GM21423 (cell line): Measurements from ENCODE around the gene ARHGAP28.

Experiments
- ATAC-seq: cut with Tn5 transposase; IDR thresholded peaks from one replicate; pipeline ENCODE4 v1.9.1; 2021; ENCODE audit warnings: mild to moderate bottlenecking, moderate library complexity; ENCODE audit not compliant: unreplicated experiment

The ARHGAP28 gene

GRCh38 chr18:6729247-6730091, at the start of gene ARHGAP28:
Gene ARHGAP28, plus strand, starts transcription at chr18:6729716. Its CDS starts 106 bp downstream, at chr18:6729822.
- peak; percentile 62 for ATAC-seq

GRCh38 chr18:6681331-6681875, 48.1 kb upstream of the ARHGAP28 start:
- no peak for ATAC-seq

- ATAC-seq, result no peak
These were observed 46.9 kb upstream of the ARHGAP28 start for GRCh38 chr18:6682437-6683111.

GRCh38 chr18:6683112-6683876, 46.2 kb upstream of the ARHGAP28 start:
- ATAC-seq, result no peak

GRCh38 chr18:6687676-6688075, 41.8 kb upstream of the ARHGAP28 start:
- ATAC-seq, result no peak

GRCh38 chr18:6708890-6709289, 20.6 kb upstream of the ARHGAP28 start:
- no peak for ATAC-seq

GRCh38 chr18:6711467-6711866, 18.0 kb upstream of the ARHGAP28 start:
- ATAC-seq, result no peak

- no peak for ATAC-seq
These were observed 17.1 kb upstream of the ARHGAP28 start for GRCh38 chr18:6712401-6712800.

- ATAC-seq, result no peak
These were observed 15.5 kb upstream of the ARHGAP28 start for GRCh38 chr18:6714010-6714409.

- no peak for ATAC-seq
These were observed 11.2 kb upstream of the ARHGAP28 start for GRCh38 chr18:6718267-6718666.

GRCh38 chr18:6719098-6719846, 10.2 kb upstream of the ARHGAP28 start:
- no peak for ATAC-seq

GRCh38 chr18:6719910-6720683, 9.4 kb upstream of the ARHGAP28 start:
- no peak for ATAC-seq

GRCh38 chr18:6721755-6722154, 7.8 kb upstream of the ARHGAP28 start:
- ATAC-seq, result no peak

GRCh38 chr18:6722690-6723089, 6.8 kb upstream of the ARHGAP28 start:
- no peak for ATAC-seq

GRCh38 chr18:6724331-6724730, 5.2 kb upstream of the ARHGAP28 start:
- ATAC-seq, result no peak

- no peak for ATAC-seq
These were observed 1.2 kb upstream of the ARHGAP28 start for GRCh38 chr18:6728331-6728730.

GRCh38 chr18:6728809-6729246, 688 bp upstream of the ARHGAP28 start:
- ATAC-seq, result no peak

- no peak for ATAC-seq
These were observed 1.1 kb downstream of the ARHGAP28 start for GRCh38 chr18:6730416-6731221.

- ATAC-seq, result no peak
These were observed 1.7 kb downstream of the ARHGAP28 start for GRCh38 chr18:6731222-6731596.
